COLO829 (cell line): ENCODE results near the gene TGFBR2.
"Not testable (repeated sequence)": the region's sequence is repeated elsewhere in the genome, so short reads cannot be mapped to it uniquely, and the experiment has no call there.

Experiments
- DNase-seq: peaks from one replicate; pipeline ENCODE4 v3.0.0; 2012; ENCODE audit warnings: low spot score

Gene TGFBR2

GRCh38 chr3:30657914-30658313 lies 51.5 kb downstream of the TGFBR2 start:
- no peak for DNase-seq

DNA sequence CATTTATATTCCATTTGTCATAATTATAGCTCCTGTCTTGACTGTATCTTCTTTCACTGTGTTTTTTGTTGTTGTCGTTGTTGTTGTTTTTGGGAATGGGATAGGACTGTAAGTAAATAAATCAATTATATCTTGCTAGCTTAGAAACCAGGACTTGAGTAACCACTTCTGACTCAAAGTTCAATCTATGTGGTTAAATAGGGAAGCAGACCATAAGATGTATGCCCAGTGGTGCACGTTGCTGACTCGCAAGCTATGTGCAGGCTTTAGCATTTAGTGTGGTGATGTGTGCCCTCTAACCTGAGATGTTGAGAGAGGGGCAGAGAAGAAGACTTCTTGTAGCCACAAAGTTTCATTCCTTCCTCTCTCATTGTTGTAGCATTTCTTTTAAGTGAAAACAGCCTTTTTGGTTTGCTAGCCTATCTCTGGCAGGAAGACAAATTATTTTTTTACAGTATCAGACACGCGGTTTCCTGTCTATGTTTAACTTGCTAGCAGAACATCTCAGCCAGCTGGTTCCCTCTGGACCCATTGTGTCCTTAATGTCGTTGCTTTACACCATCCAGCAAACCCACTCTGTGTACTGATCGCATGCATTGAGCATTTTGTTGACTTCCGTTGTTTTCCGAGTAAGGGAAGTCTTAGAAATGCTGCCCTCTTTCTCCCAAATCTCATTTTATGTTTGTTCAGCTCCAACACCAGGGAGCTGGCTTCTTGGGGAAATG lies 52.1 kb downstream of the TGFBR2 start:
- DNase-seq: no peak

GRCh38 chr3:30659270-30660130 lies 53.1 kb downstream of the TGFBR2 start:
- peak; percentile 87 for DNase-seq

- DNase-seq: no peak
These were observed 53.7 kb downstream of the TGFBR2 start for GRCh38 chr3:30660136-30660535.

- DNase-seq: no peak
These were observed 54.3 kb downstream of the TGFBR2 start for GRCh38 chr3:30660656-30661055.

DNA sequence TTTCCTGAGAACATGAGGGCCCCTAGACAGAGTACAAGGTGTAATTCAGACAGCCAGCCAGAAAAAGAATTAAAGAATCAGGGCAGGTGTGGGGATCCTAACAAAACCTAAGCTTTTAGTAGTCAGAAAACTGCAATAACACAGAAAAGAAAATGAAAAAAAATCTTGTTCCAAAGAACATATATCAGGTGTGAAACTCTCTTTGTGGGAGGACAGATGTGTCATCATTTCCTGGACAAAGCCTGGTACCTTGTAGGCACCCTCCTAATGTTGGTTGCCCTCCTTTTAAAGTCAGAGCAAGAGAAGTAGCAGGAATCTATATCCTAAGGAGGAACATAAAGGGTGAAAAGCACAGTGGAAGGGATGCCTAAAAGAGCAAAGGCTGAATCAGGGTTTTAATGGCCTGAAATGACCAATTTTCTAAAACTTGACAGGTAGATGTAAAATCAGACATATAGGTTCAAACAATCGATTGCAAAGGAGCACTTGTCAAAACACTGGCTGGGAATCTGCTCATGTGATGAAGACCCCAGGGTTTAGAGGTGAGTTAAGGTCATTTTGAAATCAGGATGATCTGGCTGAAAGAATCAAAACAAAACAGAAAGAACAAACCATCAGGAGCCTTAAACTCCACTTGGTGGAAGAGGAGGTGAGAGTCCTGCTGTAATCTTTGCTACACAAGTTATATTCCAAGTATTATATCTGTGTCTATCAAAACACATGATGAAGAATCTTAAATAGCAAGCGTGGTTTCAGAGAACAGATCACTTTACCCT lies 54.9 kb downstream of the TGFBR2 start:
- DNase-seq: no peak

DNA sequence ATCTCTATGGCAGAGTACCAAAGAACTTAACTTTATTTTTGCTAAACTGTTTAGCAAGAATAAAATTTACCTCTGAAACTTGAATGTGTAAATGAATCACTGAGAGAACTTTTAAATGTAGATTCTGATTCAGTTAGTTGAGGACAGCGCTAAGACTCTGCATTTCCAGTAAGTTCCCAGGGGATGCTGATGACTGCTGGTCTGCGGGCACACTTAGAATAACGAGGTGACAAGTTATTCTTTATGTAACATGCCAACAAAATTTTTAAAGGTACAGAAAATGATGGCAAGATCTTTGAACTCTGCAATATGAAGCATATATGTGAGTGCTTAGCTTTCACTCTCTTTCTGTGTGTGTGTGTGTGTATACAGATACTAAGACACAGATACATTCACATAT lies 56.4 kb downstream of the TGFBR2 start:
- no peak for DNase-seq

- no peak for DNase-seq
These were observed 57.3 kb downstream of the TGFBR2 start for GRCh38 chr3:30663533-30664241.

- DNase-seq: no peak
These were observed 58.1 kb downstream of the TGFBR2 start for GRCh38 chr3:30664459-30664858.

DNA sequence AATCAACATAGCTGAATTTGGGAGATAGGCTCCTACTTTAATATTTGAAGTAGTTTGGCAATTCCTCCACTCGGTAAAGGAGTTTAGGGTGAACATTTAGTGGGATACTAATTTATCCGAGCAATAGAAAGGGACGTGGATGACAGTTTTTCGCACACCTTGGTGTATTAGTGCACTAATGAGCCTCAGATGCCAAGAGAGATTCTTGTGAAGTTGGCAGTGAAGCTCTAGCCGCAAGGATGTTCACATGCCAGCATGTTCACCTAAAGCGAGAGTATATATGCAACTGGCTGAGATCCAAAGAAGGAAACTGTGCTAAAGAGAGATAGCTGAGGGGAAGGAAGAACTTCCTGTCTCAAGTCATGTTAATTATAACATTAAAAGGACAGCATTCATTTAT lies 58.5 kb downstream of the TGFBR2 start:
- peak; percentile 36 for DNase-seq

DNA sequence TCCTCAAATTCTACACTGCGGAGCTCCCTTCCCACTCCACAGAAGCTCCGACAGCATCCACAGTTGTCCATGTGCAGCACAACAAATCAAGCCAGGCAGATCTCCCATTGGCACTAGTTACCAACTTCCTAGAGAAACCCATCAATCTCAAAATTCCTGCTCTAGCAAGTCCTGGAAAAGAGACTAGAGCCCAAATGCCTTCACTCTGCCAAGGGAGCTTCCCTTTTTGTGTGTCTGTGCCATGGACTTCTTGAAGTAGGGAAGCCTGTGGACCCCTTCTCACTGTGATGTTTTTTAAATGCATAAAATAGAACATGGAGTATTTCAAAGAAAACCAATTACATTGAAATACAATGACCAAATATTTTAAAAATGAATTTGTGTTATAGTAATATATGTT lies 59.1 kb downstream of the TGFBR2 start:
- no peak for DNase-seq

- no peak for DNase-seq
These were observed 60.3 kb downstream of the TGFBR2 start for GRCh38 chr3:30666572-30667279.

DNA sequence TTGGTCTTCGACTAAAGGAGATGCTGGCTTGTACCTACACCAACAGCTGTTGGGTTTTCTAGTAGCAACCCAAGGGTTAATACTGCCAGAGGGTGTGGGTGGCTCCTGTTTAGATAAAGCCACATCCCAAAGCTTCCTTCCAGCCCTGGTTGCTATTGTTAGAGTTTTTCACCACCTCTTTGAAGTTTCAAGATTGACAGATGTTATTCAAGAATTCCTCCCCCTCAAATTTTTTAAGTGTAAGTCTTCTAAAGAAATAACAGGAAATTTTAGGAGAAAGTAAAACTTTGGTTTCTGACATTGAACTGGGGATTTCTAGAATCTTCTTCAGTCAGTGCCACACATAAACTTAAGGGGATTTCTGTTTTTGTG lies 60.9 kb downstream of the TGFBR2 start:
- DNase-seq: peak; percentile 59

DNA sequence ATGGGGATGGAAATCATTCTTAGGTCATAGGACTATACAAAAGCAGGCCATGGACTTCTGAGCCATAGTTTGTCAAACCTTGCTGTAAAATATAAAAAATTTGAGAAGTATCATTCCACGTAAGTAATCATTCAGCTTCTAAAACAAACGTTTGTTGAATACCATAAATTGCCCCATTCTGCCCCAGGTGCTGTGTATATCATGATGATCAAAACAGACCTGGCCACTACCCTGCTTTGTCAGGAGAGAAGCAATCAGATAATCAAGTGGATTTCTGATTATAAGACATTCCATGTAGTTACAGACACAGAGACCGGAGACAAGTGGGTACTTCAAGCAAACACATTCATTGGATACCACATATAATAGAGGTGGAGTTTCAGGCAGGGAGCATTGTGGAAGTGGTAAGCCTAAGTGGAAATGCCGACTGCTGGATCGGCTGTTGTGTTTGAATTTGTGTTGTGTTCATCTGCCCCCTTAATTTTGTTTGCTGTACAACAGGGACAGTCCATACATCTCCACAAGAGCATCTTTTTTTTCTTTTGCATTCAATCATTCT lies 61.7 kb downstream of the TGFBR2 start:
- DNase-seq: no peak

DNA sequence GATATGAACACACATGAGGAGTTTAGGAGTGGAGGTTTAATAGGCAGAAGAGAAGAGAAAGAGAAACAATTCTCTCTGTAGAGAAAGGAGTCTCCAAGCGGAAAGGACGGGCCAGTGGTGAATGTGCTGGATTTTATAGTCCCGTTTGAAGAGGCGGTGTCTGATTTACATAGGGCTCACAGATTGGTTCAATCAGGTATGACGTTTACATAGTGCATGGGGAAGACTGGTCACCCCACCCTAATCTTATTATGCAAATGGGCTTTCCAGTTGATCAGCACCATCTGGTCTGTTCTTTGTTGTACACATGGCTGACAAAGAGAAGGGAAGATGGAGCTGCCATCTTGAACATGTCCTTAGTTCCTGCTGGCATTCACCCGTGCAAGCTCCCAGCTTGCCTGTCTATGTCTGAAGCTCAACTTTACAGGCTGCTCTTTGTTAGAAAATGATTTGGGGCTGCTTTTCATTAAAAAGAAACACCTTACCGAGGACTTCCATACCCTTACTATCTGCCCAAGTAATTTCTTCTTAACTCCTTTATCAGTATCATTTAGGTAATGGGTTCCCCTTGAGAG lies 63.0 kb downstream of the TGFBR2 start:
- DNase-seq: not testable (repeated sequence)

DNA sequence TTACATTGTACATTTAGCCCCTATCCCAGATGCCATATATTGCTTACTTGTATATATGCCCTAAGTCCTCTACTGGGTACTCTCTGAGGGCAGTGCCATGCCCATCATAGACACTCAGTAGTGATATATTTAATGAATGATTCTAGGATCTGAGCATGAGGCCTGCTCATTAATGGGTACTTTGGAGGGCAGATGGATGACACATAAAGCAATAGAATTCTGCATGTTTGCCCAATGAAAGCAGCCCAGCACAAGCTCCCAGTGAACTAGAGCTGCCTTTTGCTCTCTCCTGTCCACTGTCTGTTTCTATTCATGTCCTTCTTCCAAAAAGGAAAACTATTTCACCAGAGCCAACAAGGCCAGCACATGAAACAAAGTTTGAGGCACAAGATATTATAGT lies 63.9 kb downstream of the TGFBR2 start:
- no peak for DNase-seq

DNA sequence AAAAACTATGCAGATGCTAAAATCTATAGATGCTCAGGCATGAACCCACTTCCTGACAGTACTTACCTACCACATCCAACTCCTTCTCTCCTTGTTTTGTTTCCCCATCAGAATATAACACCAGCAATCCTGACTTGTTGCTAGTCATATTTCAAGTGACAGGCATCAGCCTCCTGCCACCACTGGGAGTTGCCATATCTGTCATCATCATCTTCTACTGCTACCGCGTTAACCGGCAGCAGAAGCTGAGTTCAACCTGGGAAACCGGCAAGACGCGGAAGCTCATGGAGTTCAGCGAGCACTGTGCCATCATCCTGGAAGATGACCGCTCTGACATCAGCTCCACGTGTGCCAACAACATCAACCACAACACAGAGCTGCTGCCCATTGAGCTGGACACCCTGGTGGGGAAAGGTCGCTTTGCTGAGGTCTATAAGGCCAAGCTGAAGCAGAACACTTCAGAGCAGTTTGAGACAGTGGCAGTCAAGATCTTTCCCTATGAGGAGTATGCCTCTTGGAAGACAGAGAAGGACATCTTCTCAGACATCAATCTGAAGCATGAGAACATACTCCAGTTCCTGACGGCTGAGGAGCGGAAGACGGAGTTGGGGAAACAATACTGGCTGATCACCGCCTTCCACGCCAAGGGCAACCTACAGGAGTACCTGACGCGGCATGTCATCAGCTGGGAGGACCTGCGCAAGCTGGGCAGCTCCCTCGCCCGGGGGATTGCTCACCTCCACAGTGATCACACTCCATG lies 65.3 kb downstream of the TGFBR2 start:
- DNase-seq: no peak

- DNase-seq: no peak
These were observed 65.9 kb downstream of the TGFBR2 start for GRCh38 chr3:30672287-30672735.

DNA sequence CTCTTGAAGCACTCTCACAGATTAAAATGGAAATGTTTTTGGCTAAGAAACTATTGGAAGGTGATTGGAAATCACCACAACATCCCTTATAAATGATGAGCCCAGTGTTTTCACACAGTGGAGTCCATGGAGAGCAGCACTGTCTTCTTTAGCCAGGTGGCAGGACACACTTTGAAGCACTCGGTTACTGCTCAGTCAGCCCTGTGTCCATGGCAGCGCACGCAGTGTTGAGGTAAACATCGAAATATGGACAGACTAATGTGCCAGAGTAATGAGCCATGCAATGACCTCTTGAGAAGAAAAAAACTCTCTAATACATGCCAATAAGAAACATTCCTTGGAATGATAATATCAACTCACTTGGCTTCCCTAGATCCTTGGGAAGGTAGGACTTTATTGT lies 66.6 kb downstream of the TGFBR2 start:
- no peak for DNase-seq
